OCI-LY7 (cell line): ENCODE measurements around the gene NCOA3.

Source experiments
- CTCF ChIP-seq: fragments of 200-600 bp; sonication (generic); conservative IDR thresholded peaks from 2 replicates; pipeline ENCODE4 v1.5.1; 2014; ENCODE audit warnings: mild to moderate bottlenecking, antibody characterized with exemption, low read length, moderate library complexity, mixed read lengths
- EZH2phosphoT487 ChIP-seq: fragments of 200-600 bp; sonication (generic); IDR thresholded peaks from 2 replicates; pipeline ENCODE4 v1.6.1; 2018; ENCODE audit warnings: low read depth, borderline replicate concordance, mild to moderate bottlenecking, mixed run types, antibody characterized with exemption, low read length, moderate library complexity, mixed read lengths

DNA sequence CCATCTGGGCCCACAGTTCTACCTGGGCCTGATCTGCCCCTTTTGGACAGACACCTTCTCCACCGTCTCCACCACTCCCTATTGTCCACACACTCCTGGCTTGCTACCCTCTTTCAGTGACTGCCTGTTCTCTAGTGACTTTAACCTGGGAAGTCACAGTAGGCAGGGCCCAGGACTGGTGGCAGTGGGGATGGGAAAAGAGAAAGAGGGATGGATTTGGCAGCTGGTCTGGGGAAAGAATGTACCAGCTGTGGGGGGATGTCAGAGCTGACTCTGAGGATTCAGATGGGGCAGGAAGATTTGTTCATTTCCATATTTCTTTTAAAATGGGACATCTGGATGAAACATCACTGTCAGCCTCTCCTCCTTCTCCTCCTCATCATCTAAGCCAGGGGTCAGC lies 198.1 kb downstream of the NCOA3 start:
- TF ChIP-seq CTCF (no peak), EZH2phosphoT487 (no peak)
